Measurements from ENCODE around the gene KERA.

Gene KERA

GRCh38 chr12:91072931-91073330 lies 15.1 kb upstream of the KERA start:
- DNase-seq, result peak; percentile 39 to 55

GRCh38 chr12:91070936-91071335 lies 13.1 kb upstream of the KERA start:
- no peak for DNase-seq

- DNase-seq, result no peak
Observed at GRCh38 chr12:91065396-91065795, 7.6 kb upstream of the KERA start.

GRCh38 chr12:91064640-91065039 lies 6.8 kb upstream of the KERA start:
- DNase-seq, result no peak

GRCh38 chr12:91061091-91061490 lies 3.3 kb upstream of the KERA start:
- no peak for DNase-seq

GRCh38 chr12:91059211-91059610 lies 1.4 kb upstream of the KERA start:
- DNase-seq, result no peak

GRCh38 chr12:91058786-91059185 lies 962 bp upstream of the KERA start:
- DNase-seq, result no peak

- DNase-seq, result no peak
Observed at GRCh38 chr12:91056488-91056887, 1.3 kb downstream of the KERA start.

GRCh38 chr12:91055976-91056375 lies 1.8 kb downstream of the KERA start:
- no peak for DNase-seq

- no peak for DNase-seq
Observed at GRCh38 chr12:91053951-91054715, 3.7 kb downstream of the KERA start.

GRCh38 chr12:91052026-91052425 lies 5.8 kb downstream of the KERA start:
- no peak for DNase-seq

GRCh38 chr12:91044586-91044985 lies 13.2 kb downstream of the KERA start:
- DNase-seq, result no peak

- no peak for DNase-seq
Observed at GRCh38 chr12:91043408-91043807, 14.4 kb downstream of the KERA start.

- DNase-seq, result no peak
Observed at GRCh38 chr12:91040096-91040755, 17.6 kb downstream of the KERA start.

- DNase-seq, result no peak
Observed at GRCh38 chr12:91037276-91037675, 20.5 kb downstream of the KERA start.

GRCh38 chr12:91033251-91033650 lies 24.6 kb downstream of the KERA start:
- DNase-seq, result no peak

GRCh38 chr12:91023326-91024004 lies 34.4 kb downstream of the KERA start:
- no peak for DNase-seq

GRCh38 chr12:91021076-91021475 lies 36.7 kb downstream of the KERA start:
- no peak for DNase-seq

- no peak for DNase-seq
Observed at GRCh38 chr12:91019455-91019854, 38.4 kb downstream of the KERA start.

GRCh38 chr12:91017511-91018263 lies 40.1 kb downstream of the KERA start:
- no peak for DNase-seq

- no peak for DNase-seq
Observed at GRCh38 chr12:91017043-91017442, 40.8 kb downstream of the KERA start.

GRCh38 chr12:91009319-91009950 lies 48.4 kb downstream of the KERA start:
- no peak for DNase-seq

Data from NCI-H526 (cell line).